HG02678 (cell line): ENCODE results near the gene PAPSS2.
"Not testable (repeated sequence)": the region's sequence is repeated elsewhere in the genome, so short reads cannot be mapped to it uniquely, and the experiment has no call there.

ENCODE experiments used
- ATAC-seq: cut with Tn5 transposase; IDR thresholded peaks from one replicate; pipeline ENCODE4 v1.9.1; 2021; ENCODE audit warnings: mild to moderate bottlenecking, moderate library complexity; ENCODE audit not compliant: unreplicated experiment

PAPSS2 gene

GRCh38 chr10:87742992-87743610, 83.4 kb downstream of the PAPSS2 start:
- ATAC-seq = not testable (repeated sequence)

GRCh38 chr10:87744606-87745005, 84.9 kb downstream of the PAPSS2 start:
- ATAC-seq = no peak

GRCh38 chr10:87746911-87747310, 87.2 kb downstream of the PAPSS2 start:
- ATAC-seq = no peak

DNA sequence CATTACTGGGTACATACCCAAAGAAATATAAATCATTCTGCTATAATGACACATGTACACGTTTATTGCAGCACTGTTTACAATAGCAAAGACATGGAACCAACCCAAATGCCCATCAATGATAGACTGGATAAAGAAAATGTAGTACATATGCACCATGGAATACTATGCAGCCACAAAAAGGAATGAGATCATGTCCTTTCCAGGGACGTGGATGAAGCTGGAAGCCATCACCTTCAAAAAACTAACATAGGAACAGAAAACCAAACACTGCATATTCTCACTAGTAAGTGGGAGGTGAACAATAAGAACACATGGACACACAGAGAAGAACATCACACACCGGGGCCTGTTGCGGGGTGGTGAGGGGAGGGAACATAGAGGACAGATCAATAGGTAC, 88.6 kb downstream of the PAPSS2 start:
- ATAC-seq = not testable (repeated sequence)

- no peak for ATAC-seq
These were observed 90.5 kb downstream of the PAPSS2 start for GRCh38 chr10:87750001-87750671.

- ATAC-seq = no peak
These were observed 91.1 kb downstream of the PAPSS2 start for GRCh38 chr10:87750817-87751216.

DNA sequence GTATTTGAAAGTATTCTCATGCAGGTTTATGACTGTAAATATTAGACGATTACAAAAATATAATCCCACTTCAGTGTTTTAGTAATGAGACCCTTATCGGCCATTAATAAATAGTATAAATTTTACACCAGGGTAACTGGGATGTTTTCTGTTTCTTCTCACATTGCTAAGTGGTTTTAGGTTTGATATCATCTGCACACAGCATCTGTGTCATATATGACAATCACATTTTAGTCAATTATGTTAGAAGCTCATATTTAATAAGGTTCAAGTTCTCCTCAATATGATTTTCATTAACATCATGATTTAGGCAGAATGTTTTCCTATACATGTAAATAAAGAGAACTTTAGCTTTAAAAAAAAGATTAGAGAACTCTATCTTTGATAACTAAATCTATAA, 91.6 kb downstream of the PAPSS2 start:
- no peak for ATAC-seq

DNA sequence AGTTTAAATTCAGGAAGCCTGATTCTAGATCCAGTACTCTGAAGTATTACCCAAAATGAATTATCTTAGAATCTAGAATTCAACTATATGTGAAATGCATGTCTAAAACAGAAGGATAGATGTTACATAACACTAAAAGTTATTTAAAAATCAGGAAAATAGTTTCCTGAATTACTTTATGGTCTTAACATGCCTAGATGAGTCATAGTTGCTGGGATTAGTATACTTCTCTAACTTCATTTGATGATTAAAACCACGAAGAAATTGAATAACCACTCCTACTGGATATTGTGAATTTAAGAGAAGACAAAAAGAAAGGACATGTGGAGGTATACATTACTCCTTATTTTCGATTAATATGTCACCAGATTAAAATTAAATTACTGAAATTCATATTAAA, 92.9 kb downstream of the PAPSS2 start:
- no peak for ATAC-seq

GRCh38 chr10:87753995-87754866, 94.6 kb downstream of the PAPSS2 start:
- no peak for ATAC-seq

DNA sequence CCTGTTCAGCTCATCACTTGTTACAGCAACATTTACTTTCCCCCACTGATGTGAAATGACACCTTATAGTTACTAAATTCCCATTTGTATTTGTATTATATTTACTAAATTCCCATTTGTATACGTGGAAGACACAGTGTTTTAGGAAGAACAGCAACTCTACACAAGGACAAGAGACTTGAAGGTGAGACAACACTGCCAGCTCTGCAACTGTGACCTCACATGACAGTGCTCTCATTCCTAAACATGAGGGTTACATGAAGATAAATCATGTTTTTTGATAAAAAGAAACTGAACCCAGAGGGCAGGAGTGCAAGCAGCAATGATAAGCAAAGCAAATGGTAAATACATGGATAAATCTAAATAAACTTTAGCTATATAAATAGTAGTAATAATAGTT, 98.0 kb downstream of the PAPSS2 start:
- ATAC-seq = no peak

- ATAC-seq = no peak
These were observed 99.9 kb downstream of the PAPSS2 start for GRCh38 chr10:87759551-87759950.

DNA sequence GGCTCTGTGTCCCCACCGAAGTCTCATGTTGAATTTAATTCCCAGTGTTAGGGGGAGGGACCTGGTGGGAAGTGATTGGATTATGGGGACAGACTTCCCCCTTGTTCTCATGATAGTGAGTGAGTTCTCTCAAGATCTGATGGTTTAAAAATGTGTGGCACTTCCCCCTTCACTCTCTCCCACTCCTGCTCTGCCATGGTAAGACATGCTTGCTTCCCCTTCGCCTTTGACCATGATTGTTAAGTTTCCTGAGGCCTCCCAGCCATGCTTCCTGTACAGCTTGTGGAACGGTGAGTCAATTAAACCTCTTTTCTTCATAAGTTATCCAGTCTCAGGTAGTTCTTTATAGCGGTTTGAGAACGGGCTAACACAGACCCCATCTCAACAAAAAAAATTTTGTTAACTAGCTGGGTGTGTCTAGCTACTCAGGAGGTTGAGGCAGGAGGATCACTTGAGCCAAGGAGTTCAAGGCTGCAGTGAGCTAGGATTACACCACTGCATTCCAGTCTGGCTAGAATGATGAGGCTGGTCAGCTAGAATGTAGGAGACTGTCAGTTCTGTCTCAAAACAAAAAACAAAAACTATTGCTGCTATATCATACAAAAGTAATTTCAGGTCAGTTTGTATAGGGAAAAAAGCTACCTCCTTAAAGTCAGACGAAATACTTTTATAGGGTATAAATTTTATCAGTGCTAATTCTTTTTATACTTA, 100.7 kb downstream of the PAPSS2 start:
- no peak for ATAC-seq

- no peak for ATAC-seq
These were observed 101.5 kb downstream of the PAPSS2 start for GRCh38 chr10:87761153-87761552.

- no peak for ATAC-seq
These were observed 102.2 kb downstream of the PAPSS2 start for GRCh38 chr10:87761892-87762291.

DNA sequence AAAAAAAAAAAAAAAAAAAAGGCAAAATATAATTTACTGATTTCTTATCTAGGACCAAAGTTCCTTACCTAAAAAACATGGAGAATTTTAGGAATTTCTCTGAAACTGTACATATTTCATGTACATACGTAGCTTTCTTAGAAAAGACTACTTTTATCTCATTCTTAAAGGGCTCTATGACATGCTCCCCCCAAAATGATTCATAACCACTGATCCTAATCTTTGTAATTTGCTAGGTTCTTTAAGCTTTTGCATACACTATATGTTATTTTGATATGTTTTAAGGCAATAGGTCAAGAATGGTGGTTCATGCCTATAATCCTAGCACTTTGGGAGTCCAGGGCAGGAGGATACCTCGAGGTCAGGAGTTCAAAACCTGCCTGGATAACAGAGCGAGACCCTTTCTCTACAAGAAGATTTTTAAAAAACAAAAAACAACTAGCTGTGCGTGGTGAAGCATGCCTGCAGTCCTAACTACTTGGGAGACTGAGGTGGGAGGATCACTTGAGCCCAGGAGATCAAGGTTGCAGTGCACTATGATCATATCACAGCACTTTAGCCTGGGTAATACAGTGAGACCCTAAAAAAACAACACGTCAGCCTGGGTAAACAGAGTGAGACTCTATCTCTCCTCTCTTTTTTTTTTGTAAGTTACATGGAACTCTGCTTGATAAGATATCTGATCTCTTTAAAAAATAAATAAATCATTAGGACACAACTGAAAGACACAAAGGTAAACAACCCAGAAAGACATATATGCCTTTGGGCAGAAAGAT, 103.6 kb downstream of the PAPSS2 start:
- no peak for ATAC-seq

DNA sequence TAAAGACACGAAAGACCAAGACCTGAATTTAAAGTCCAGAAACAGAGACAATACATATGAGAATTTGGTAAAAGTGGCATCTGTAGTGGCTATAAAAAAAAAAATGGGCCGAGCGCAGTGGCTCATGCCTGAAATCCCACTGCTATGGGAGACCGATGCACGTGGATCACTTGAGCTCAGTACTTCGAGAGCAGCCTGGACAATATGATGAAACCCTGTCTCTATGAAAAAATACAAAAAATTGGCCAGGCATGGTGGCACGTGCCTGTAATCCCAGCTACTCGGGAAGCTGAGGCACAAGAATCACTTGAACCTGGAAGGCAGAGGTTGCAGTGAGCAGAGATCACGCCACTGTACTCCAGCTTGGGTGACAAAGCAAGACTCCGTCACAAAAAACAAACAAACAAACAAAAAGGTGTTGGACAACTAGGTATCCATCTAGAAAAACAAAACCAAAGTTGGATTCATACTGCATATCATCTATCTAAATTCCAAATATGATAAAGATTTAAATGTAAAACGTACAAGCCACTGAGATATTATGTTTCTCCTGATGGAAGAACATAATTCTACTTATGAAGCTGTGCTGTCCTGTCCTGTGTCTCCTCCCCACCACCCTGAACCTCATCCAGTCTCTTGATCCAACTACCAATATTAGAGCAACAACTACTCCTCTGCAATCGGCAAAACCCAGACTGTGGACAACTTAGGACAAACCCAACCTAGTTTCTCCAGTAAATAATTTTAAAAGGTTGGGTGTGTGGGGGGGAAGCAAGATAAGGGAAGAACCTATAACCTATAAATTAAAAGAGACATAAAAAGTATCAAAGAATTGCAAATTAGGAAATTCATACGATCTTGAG, 104.6 kb downstream of the PAPSS2 start:
- no peak for ATAC-seq

GRCh38 chr10:87765666-87766376, 106.1 kb downstream of the PAPSS2 start:
- no peak for ATAC-seq

- no peak for ATAC-seq
These were observed 107.6 kb downstream of the PAPSS2 start for GRCh38 chr10:87767253-87767652.
